GM12878 (cell line): ENCODE measurements around the gene HMOX2. TPM values are rescaled to one million over a fixed set of nuclear protein-coding genes. Genes with fewer than 3 reads are reported as not detected.
A peak's percentile ranks its signal among the peaks of the same experiment; 100 is the strongest.

ENCODE experiments used
- ATAC-seq: fragments of 200-7000 bp; cut with Tn5 transposase; 3 replicates; pipeline ENCODE4 v1.9.1; 2020; ENCODE audit warnings: mild to moderate bottlenecking, moderate library complexity
- BruUV-seq: library from RNA; stranded (reverse); fragments of 400-500 nt; replicated peaks from 2 replicates; lab custom pipeline; 2021; lab: Mats Ljungman, UMichigan
- CTCF ChIA-PET: fragments of 300-600 bp; sonication (Branson Sonifier 250); formaldehyde crosslinking; extraction: SDS; loops from one replicate; lab custom pipeline; 2021; ENCODE audit warnings: inconsistent platforms; lab: Yijun Ruan, JAX
- POLR2A ChIA-PET: fragments of 350-600 bp; formaldehyde crosslinking; extraction: SDS; loops from one replicate; lab custom pipeline; 2021; ENCODE audit warnings: inconsistent platforms; lab: Charles Lee
- RAD21 ChIA-PET: fragments of 300-600 bp; sonication (Branson Sonifier 250); formaldehyde crosslinking; loops from one replicate; lab custom pipeline; 2023; ENCODE audit warnings: antibody characterized with exemption; ENCODE audit not compliant: unreplicated experiment; lab: Charles Lee
- SMC1A ChIA-PET: fragments of 300-600 bp; sonication (Branson Sonifier 250); formaldehyde crosslinking; loops from one replicate; lab custom pipeline; 2023; ENCODE audit not compliant: unreplicated experiment, uncharacterized antibody; lab: Charles Lee
- DNase-seq: peaks from one replicate; pipeline ENCODE4 v3.0.0-alpha.2; 2011; ENCODE audit warnings: low read depth, low spot score
- FAIRE-seq: peaks from 3 replicates; lab custom pipeline; 2011; peaks lifted over from hg19 to GRCh38; lab: Jason Lieb, UNC
- H2AFZ ChIP-seq: 2 replicates; pipeline ENCODE4 v1.6.0; 2011; ENCODE audit warnings: low read depth, low read length, control low read depth; ENCODE audit not compliant: control insufficient read depth
- H3K27ac ChIP-seq: 2 replicates; pipeline ENCODE4 v1.5.1; 2011; ENCODE audit warnings: control low read depth; ENCODE audit not compliant: control insufficient read depth, insufficient read depth
- H3K27me3 ChIP-seq, 2 experiments: replicated peaks in 1 of 2; 2 replicates each; pipeline versions ENCODE4 v1.6.0 to v1.6.1; 2011; ENCODE audit warnings: low read length in 1 of 2; ENCODE audit not compliant: control insufficient read depth in 2 of 2, insufficient read depth in 2 of 2
- H3K36me3 ChIP-seq, 2 experiments: 2 replicates each; pipeline ENCODE4 v1.5.1; 2011; ENCODE audit warnings: low read length in 1 of 2; ENCODE audit not compliant: control insufficient read depth in 2 of 2, insufficient read depth in 2 of 2
- H3K4me1 ChIP-seq: 2 replicates; pipeline ENCODE4 v1.6.1; 2011; ENCODE audit warnings: mild to moderate bottlenecking, low read length, moderate library complexity, mixed read lengths; ENCODE audit not compliant: control insufficient read depth, insufficient read depth
- H3K4me2 ChIP-seq: 2 replicates; pipeline ENCODE4 v1.6.0; 2011; ENCODE audit warnings: control low read depth; ENCODE audit not compliant: control insufficient read depth, insufficient read depth
- H3K4me3 ChIP-seq: fragments of 200-600 bp; sonication (generic); 2 replicates; pipeline ENCODE4 v1.5.1; 2016
- H3K79me2 ChIP-seq: 2 replicates; pipeline ENCODE4 v1.6.0; 2011; ENCODE audit warnings: low read length; ENCODE audit not compliant: control insufficient read depth, insufficient read depth
- H3K9ac ChIP-seq: 2 replicates; pipeline ENCODE4 v1.8.0; 2011; ENCODE audit warnings: low read length, control low read depth, mixed read lengths; ENCODE audit not compliant: control insufficient read depth, insufficient read depth
- H3K9me3 ChIP-seq: replicated peaks from 3 replicates; pipeline ENCODE4 v1.5.1; 2011; ENCODE audit warnings: mild to moderate bottlenecking, low read length; ENCODE audit not compliant: control insufficient read depth, insufficient read depth
- H4K20me1 ChIP-seq: 2 replicates; pipeline ENCODE4 v1.6.0; 2011; ENCODE audit not compliant: control insufficient read depth, insufficient read depth
- BCL11A ChIP-seq: IDR thresholded peaks from 2 replicates; pipeline ENCODE4 v1.6.1; 2011; ENCODE audit warnings: low read depth, low read length
- HDAC6 ChIP-seq: fragments of 200-600 bp; sonication (generic); IDR thresholded peaks from one replicate; pipeline ENCODE4 v1.8.0; 2017; ENCODE audit warnings: antibody characterized with exemption; ENCODE audit not compliant: unreplicated experiment
- POLR2AphosphoS2 ChIP-seq: IDR thresholded peaks from 2 replicates; pipeline ENCODE4 v1.6.1; 2011; ENCODE audit warnings: low read depth, mild to moderate bottlenecking, low read length, improper control_type of control experiment, moderate library complexity
- RAD51 ChIP-seq: fragments of 450-650 bp; IDR thresholded peaks from 2 replicates; pipeline ENCODE4 v1.6.1; 2016; ENCODE audit warnings: moderate library complexity, mild to moderate bottlenecking, inconsistent platforms
- TAF1 ChIP-seq: IDR thresholded peaks from 2 replicates; pipeline ENCODE4 v1.6.1; 2011; ENCODE audit warnings: mild to moderate bottlenecking, low read depth, low read length, borderline replicate concordance
- TCF7 ChIP-seq: IDR thresholded peaks from 2 replicates; pipeline ENCODE4 v1.6.1; 2014; ENCODE audit warnings: antibody characterized with exemption, borderline replicate concordance
- ZSCAN29 ChIP-seq: fragments of 450-650 bp; IDR thresholded peaks from 2 replicates; pipeline ENCODE4 v1.6.1; 2017; ENCODE audit warnings: mild to moderate bottlenecking, moderate library complexity
- WGBS: methylation state at CpG from one replicate; pipeline ENCODE4 v1.1.6; 2016; ENCODE audit warnings: low lambda C conversion rate; ENCODE audit not compliant: insufficient replicate concordance, insufficient coverage; ENCODE audit errors: missing lambda C conversion rate; 5-methylcytosine and 5-hydroxymethylcytosine counted together
- in situ Hi-C: fragments of 300-500 bp; cut with MboI; formaldehyde crosslinking; loops from 9 replicates; pipeline ENCODE4 v1.14.3; 2018; ENCODE audit warnings: mixed read lengths
- intact Hi-C: fragments of 100-400 bp; cut with micrococcal nuclease; formaldehyde crosslinking; loops from one replicate; pipeline ENCODE4 v1.14.2; 2022; ENCODE audit not compliant: unreplicated experiment
- polyA plus RNA-seq, 11 experiments: library from polyadenylated mRNA; depleted of rRNA in 4 of 11; unstranded in 6 of 11; stranded (reverse) in 5 of 11; fragments of >200 nt; fragmentation: Nextera tagmentation in 4 of 11; fragmentation: Illumina TruSeq in 1 of 11; extraction: Ambion mirVana in 4 of 11; extraction: Trizol in 1 of 11; gene quantifications; 1 replicate in 1 of 11; 2 replicates in 10 of 11; pipeline versions ENCODE4 v1.2.1 to v1.2.3, GENCODE V29; 2011 to 2016; ENCODE audit warnings: inconsistent platforms in 2 of 11, missing spikeins in 2 of 11, low read depth in 1 of 11
- total RNA-seq, 4 experiments: library from RNA; depleted of rRNA in 3 of 4; stranded (reverse); fragments of >200 nt in 3 of 4; fragmentation: Illumina TruSeq in 1 of 4; extraction: Trizol in 1 of 4; gene quantifications; 2 replicates each; pipeline versions ENCODE4 v1.2.1 to v1.2.3, GENCODE V29; 2013 to 2021
- TF ChIP-seq, protein P1 (sequence below): IDR thresholded peaks from 2 replicates; pipeline ENCODE4 v1.6.1; 2012; ENCODE audit warnings: improper control_type of control experiment, low read depth, low read length; ENCODE audit not compliant: insufficient replicate concordance
- TF ChIP-seq, protein P2 (sequence below): fragments of 150-350 bp; IDR thresholded peaks from 2 replicates; pipeline ENCODE4 v1.6.1; 2016; ENCODE audit warnings: low read depth, low read length

Gene HMOX2
- total and polyA plus RNA-seq, 10 of the 15 experiments (the other 5 are each of a cell fraction or from before 2014, with no cell fraction given) = 26.4 to 111 (median 57.8) TPM

GRCh38 chr16:4525634-4526277, 49.6 kb downstream of the HMOX2 start (continued):
- TF ChIP-seq, protein P1, sequence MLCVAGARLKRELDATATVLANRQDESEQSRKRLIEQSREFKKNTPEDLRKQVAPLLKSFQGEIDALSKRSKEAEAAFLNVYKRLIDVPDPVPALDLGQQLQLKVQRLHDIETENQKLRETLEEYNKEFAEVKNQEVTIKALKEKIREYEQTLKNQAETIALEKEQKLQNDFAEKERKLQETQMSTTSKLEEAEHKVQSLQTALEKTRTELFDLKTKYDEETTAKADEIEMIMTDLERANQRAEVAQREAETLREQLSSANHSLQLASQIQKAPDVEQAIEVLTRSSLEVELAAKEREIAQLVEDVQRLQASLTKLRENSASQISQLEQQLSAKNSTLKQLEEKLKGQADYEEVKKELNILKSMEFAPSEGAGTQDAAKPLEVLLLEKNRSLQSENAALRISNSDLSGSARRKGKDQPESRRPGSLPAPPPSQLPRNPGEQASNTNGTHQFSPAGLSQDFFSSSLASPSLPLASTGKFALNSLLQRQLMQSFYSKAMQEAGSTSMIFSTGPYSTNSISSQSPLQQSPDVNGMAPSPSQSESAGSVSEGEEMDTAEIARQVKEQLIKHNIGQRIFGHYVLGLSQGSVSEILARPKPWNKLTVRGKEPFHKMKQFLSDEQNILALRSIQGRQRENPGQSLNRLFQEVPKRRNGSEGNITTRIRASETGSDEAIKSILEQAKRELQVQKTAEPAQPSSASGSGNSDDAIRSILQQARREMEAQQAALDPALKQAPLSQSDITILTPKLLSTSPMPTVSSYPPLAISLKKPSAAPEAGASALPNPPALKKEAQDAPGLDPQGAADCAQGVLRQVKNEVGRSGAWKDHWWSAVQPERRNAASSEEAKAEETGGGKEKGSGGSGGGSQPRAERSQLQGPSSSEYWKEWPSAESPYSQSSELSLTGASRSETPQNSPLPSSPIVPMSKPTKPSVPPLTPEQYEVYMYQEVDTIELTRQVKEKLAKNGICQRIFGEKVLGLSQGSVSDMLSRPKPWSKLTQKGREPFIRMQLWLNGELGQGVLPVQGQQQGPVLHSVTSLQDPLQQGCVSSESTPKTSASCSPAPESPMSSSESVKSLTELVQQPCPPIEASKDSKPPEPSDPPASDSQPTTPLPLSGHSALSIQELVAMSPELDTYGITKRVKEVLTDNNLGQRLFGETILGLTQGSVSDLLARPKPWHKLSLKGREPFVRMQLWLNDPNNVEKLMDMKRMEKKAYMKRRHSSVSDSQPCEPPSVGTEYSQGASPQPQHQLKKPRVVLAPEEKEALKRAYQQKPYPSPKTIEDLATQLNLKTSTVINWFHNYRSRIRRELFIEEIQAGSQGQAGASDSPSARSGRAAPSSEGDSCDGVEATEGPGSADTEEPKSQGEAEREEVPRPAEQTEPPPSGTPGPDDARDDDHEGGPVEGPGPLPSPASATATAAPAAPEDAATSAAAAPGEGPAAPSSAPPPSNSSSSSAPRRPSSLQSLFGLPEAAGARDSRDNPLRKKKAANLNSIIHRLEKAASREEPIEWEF = no peak
- no peak for TF ChIP-seq ZSCAN29

- Histone ChIP-seq H3K4me3 (no peak overlapping the region; the same call in 1 of the 2 replicates), H3K9ac (peak overlapping the region; percentile 40; the same call in 1 of the 2 replicates), H3K36me3 (peaks cover 0 to 4% of the 10 kb centered on the region in 2 experiments; a peak in 2 of 4 replicates), H3K4me1 (peaks cover 18% of the 10 kb centered on the region), H3K9me3 (no peaks in the 10 kb centered on the region), H3K27me3 (no peaks in the 10 kb centered on the region), H2AFZ (peak overlapping the region; percentile 67), H3K4me2 (peak overlapping the region; percentile 60), H4K20me1 (no peaks in the 10 kb centered on the region), H3K79me2 (no peaks in the 10 kb centered on the region; the same call in 1 of the 2 replicates), H3K27ac (peak overlapping the region; percentile 45)
- intact Hi-C loops = no loop called here
- BruUV-seq = no TSS peak
- in situ Hi-C loops = loop anchor here (10.0 kb wide), 1 partner anchor 65 kb away; no protein-coding TSS in a partner anchor
- CTCF ChIA-PET = interaction anchor here (1.0 to 2.1 kb wide), 4 partner anchors 14 to 87 kb away, joined by 3 to 5 read pairs (median 4); no protein-coding TSS in a partner anchor
- ATAC-seq (peak; percentile 83), FAIRE-seq (no peak), DNase-seq (peak; percentile 23)
- SMC1A ChIA-PET = interaction anchor here (0.7 to 1.6 kb wide), 2 partner anchors 11 to 14 kb away, joined by 3 read pairs; no protein-coding TSS in a partner anchor
- RAD21 ChIA-PET = no interaction called here
- POLR2A ChIA-PET = interaction anchor here (2.3 kb wide), 1 partner anchor 14 kb away, joined by 6 read pairs; no protein-coding TSS in a partner anchor
- WGBS = 40% methylated on average over 16 of the region's 16 CpGs
- TF ChIP-seq, protein P2, sequence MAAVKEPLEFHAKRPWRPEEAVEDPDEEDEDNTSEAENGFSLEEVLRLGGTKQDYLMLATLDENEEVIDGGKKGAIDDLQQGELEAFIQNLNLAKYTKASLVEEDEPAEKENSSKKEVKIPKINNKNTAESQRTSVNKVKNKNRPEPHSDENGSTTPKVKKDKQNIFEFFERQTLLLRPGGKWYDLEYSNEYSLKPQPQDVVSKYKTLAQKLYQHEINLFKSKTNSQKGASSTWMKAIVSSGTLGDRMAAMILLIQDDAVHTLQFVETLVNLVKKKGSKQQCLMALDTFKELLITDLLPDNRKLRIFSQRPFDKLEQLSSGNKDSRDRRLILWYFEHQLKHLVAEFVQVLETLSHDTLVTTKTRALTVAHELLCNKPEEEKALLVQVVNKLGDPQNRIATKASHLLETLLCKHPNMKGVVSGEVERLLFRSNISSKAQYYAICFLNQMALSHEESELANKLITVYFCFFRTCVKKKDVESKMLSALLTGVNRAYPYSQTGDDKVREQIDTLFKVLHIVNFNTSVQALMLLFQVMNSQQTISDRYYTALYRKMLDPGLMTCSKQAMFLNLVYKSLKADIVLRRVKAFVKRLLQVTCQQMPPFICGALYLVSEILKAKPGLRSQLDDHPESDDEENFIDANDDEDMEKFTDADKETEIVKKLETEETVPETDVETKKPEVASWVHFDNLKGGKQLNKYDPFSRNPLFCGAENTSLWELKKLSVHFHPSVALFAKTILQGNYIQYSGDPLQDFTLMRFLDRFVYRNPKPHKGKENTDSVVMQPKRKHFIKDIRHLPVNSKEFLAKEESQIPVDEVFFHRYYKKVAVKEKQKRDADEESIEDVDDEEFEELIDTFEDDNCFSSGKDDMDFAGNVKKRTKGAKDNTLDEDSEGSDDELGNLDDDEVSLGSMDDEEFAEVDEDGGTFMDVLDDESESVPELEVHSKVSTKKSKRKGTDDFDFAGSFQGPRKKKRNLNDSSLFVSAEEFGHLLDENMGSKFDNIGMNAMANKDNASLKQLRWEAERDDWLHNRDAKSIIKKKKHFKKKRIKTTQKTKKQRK = no peak
- TF ChIP-seq POLR2AphosphoS2 (no peak), RAD51 (peak; percentile 25; the same call in 1 of the 2 replicates), TAF1 (peak; percentile 33; the same call in 1 of the 2 replicates), BCL11A (no peak), TCF7 (no peak), HDAC6 (no peak)
Observed at GRCh38 chr16:4529085-4530060, 53.2 kb downstream of the HMOX2 start.
